GM18861 (cell line): Measurements from ENCODE around the gene OSBPL7.

Experiments used
- ATAC-seq: cut with Tn5 transposase; IDR thresholded peaks from one replicate; pipeline ENCODE4 v1.9.1; 2021; ENCODE audit not compliant: unreplicated experiment

The OSBPL7 gene

DNA sequence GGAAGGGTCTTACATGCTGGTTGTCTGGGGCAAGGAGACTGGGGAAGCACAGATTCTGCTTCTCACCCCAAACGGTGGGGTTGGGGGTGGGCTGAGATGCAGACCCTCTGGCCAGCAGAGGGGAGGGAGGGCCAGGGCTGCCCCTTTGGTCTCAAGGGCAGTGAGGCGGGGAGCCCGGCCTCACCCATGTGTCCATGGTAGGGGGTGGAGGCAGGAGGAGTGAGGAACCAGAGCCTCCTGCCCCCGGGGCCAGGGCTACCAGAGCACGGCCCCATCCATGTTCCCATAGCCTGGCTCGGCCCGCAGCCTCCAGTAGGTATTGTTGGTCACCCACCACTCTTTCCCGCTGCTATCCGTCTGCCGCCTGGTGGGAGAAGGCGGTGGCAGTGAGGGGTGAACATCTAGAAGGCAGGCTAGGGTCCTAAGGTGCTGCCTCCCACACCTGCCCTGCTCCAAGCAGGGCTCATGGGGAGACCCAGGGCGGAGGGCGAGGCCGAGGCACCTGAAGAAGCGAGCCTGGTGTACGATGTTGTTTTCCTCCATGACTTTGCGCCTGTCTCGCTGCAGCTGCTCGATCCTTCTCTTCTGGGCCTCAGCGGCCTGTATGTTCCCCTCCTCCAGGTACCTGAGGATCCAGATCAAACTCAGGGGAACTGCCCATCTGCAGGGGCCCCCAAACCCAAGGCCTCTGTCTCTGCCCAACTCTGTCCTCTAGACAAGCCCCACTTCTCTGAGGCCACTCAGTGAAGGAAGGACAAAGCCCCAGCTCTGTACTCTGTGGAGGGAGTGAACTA, 13.4 kb downstream of the OSBPL7 start:
- ATAC-seq: no peak

DNA sequence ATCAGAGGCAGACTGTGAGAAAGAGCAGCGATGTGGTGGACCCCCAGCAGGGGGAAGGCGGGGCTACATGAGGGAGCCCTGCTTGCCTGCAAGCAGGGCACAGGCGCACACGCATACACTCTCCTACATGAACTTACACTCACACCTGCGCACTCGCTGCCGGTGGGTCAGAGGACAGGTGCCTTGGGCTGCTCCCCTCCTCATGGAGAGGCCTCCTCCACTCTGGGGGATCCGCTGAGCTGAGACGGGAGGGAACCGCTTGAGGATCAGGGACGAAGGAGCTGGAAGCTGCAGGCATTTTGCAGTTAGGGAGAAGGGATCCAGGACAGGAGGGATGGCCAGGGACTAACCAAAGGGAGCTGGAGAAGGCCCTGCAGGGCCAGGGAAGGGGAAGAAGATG, 14.2 kb downstream of the OSBPL7 start:
- no peak for ATAC-seq

DNA sequence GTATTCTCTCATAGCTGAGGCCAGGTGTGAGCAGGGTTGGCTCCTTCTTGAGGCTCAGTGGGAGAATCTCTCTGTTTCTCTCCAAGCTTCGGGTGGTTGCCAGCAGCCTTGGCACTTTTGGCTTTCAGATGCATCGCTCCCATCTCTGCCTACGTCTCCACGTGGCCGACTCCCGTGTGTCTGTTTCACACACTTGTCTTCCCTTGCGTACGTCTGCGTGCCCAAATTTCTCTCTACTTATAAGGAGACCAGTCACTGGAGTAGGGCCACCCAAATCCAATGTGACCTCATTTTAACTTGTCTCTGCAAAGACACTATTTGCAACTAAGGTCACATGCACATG, 14.7 kb downstream of the OSBPL7 start:
- no peak for ATAC-seq

DNA sequence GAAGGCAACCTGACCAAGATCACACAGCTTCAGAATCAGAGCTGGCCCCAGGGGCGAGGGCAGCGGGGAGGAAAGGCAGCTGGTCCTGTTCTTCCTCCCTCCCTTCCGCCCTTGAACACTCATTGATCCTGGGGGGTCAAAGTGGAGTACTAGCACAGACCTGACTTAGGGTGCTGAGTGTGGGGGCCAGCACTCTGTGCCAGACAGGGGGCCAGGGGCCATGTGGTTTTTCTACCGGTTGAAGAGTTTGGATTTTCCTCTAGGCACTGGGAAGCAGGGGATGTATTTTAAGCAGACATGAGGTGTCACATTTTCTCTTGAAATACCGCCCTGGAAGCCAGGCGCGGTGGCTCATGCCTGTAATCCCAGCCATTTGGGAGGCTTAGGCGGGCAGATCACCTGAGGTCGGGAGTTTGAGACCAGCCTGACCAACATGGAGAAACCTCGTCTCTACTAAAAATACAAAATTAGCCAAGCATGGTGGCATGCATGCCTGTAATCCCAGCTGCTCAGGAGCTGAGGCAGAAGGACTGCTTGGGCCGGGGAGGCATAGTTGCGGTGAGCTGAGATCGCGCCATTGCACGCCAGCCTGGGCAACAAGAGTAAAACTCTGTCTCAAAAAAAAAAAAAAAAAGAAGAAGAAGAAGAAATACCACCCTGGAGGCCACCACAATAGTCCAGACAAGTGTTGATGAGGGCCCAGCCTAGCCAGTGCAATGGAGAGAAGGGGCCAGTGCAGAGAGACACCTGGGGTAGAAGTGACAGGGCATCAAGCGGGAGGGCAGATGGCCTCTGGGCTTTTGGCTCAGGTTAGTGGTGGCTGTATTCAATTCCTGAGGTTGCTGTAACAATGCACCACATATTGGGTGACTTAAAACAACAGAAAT, 15.3 kb downstream of the OSBPL7 start:
- ATAC-seq: no peak

DNA sequence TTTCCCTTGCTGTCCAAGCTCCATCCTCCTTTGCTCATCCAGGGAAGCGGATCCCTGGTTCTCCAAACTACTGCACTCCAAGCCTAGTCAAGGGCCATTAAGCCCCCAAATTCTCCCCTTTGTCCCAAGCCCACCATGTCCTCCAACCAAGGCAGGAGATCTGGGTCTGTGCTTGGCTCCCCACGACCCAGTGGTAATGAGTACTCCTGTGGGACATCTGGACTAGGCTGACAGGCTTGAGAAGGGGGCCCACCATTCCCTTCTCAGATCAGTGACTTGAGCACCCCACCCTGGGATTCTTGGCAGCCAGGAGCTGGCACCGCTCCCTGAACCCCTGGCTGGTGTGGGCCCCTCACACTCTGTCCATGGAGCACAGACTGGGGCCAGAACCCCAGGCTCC, 17.1 kb downstream of the OSBPL7 start:
- ATAC-seq: no peak

DNA sequence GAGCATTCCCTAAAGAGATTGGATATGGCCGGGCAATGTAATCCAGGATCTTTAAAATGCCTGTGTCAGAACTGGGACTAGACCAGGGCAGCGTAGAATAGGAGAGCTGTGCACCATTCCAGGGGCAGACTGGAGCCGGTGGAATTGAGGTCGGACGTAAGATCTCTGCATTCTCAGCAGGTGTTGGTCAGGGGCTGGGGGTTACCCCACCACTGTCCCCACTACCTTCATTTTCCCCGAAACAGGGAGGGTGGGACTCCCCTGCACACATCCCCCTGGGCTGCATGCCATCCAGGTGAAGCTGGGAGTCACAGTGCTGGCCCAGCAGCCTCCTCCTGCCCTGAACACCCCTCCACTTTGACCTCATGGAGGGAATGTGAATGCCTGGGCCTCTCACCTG, 17.8 kb downstream of the OSBPL7 start:
- ATAC-seq: no peak

DNA sequence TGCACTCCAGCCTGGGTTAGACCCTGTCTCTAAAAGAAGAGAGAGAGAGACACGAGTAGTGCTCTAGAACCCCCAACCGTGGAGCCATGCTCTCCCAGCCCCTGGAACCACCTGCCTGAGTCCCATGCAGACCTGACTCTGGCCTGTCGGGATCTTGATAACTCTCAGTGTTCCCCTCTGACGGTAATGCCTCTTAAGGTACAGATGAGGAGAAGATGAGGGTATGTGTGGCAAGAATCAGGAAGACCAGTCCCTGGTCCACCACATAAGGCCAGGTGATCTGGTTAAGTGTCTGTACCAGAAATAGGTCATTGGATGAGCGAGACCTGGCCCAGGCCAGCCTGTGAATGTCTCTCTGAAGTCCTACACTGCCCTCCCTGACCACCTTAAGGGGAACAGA, 18.4 kb downstream of the OSBPL7 start:
- ATAC-seq: no peak

DNA sequence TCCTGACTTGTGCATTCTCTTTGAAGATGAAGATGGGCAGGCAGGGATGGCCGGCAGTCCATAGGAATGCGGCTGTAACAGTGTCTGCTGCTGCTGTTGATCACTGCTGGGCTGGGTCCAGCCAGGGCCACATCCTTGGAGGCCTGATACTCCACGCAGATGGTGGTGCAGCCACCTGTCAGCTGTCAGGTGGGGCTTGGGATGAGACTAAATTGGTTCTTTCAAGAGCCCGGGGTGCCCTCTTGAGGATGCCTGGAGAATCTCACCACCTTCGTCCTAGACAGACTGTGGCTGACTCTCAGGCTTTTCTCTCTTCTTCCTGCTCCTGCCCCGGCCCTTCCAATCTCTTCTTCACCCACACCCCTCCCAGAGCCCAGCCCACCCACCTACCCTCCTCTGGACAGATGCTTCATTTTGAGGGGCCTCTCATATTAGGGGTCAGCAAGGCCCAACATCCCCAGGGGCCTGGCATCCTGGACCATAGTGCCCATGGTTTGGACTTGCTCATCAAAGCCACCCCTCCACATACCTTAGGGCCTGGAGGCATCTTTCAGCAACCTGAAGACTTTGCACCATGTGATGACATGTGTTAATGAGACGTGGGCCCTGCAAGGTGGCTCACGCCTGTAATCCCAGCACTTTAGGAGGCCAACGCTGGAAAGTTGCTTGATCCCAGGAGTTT, 19.1 kb downstream of the OSBPL7 start:
- ATAC-seq: no peak

DNA sequence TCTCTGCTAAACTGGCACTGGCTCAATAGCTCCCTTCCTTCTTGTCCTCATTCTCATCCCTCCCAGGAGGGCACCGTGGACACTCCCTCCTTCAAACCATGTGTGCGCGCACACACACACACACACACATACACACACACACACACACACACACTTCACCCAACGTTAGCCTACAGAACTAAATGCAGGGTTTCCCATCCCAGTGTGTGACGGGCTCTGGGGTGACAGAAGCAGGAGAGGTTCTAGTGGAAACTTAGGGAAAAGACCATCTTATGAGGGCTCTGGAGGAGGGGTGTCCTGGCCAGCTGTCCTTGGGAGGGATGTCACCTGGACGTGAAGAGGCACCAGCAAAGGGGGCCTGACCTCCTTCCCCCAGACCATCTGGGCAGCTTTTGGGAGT, 19.7 kb downstream of the OSBPL7 start:
- ATAC-seq: no peak

DNA sequence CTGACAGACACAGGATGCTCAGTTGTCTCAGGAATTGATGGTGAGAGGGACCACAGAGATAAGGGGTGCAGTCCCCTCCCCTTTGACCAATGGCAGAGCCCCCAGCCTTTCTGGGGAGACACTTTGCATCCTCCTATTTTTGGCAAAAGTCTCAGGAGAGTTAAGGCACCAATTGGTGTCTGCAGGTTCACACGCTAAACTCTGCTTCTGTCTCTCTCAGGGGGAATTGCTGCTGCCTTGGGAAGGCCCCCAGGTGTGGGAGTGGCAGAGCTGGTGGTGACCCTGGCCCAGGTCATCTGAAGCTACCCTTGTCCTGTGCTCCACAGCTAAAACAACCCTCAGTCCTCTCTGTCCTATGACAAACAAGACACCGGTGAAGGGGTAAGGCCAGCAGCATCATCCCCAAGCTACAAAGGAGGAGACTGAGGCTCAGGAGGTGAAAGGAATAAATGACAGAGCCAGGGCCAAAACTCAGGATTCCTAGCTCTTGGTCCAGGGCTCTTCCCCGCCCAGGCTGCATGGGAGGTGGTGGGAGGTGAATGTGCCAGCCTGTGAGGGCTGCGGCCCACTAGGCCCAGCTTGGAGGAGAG, 20.3 kb downstream of the OSBPL7 start:
- ATAC-seq: no peak

DNA sequence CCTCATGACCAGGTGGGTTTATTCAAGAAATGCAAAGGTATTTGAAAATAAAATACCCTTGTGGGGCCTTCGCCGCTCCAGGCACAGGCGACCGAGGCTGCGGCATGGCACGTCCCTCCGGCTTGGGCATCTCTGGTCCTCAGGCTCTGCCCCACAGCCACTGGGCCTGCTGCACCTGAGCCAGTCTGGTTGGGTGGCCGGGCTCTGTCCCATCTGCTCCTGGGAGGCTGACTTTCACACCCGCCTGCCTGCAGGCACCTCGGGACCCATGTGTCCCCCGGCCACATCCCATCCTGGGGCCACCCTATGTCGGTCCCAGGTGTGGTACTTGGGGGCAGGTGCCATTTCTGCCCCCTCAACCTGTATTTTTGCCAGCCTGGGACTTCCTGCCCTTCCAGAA, 20.9 kb downstream of the OSBPL7 start:
- no peak for ATAC-seq

DNA sequence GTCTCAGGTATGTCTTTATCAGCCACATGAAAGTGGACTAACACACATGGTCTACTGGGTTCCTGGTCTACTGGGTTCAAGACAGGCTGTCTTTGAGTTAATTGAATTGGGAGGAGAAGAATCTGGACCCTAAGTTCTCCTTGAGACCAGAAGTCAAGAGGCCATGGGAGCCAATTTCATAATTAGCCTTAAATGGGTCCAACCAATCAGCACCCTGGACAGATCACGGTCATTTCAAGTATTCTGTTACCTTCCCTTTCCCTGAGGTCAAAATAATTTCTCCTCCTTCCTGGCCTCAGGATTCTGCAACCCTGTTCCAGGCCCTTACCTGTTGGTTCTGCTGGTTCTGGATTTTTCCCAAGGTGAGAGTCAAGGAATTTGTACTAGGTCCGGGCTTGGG, 23.8 kb downstream of the OSBPL7 start:
- ATAC-seq: no peak

DNA sequence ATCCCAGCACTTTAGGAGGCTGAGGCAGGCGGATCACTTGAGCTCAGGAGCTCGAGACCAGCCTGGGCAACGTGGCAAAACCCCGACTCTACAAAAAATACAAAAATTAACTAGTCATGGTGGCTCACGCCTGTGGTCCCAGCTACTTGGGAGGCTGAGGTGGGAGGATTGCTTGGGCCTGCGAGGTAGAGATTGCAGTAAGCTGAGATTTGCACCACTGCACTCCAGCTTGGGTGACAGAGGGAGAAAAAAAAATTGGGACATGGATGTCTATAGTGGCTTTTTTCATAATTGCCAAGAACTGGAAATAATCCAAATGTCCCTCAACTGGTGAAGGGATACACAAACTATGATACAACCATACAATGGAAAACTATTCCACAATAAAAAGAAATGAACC, 28.6 kb downstream of the OSBPL7 start:
- ATAC-seq: no peak

DNA sequence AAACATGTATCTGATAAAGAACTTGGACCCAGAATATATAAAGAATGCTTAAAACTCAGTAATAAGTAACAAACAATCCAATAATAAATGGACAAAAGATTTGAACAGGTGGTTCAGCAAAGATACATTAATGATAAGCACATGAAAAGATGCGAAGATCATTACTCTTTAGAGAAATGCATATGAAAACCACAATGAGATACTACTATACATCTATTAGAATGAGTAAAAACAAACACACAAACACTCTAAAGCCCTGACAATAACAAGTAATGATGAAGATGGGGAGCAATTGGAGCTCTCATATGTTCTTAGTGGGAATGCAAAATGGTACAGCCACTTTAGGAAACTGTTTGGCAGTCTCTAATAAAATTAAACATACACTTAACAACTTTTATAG, 29.1 kb downstream of the OSBPL7 start:
- no peak for ATAC-seq

DNA sequence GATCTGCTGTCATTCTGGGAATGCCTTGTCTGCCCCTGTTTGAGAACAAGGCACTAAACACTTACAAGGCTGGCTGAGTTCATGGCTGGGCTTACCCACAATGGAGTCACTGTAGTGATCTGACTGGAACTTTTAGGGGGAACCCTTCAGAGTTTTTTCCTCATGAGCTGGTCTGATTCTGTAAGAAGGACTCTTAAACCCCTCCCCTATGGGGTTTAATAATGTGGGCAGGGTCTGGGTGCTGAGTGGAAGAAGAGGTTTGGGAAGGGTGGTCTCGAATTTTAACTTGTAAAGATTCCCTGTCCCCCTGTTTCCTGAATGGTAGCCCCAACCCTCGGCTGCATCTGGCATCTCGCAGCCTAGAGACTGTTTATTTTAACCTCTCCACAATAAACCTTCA, 30.6 kb downstream of the OSBPL7 start:
- ATAC-seq: no peak

DNA sequence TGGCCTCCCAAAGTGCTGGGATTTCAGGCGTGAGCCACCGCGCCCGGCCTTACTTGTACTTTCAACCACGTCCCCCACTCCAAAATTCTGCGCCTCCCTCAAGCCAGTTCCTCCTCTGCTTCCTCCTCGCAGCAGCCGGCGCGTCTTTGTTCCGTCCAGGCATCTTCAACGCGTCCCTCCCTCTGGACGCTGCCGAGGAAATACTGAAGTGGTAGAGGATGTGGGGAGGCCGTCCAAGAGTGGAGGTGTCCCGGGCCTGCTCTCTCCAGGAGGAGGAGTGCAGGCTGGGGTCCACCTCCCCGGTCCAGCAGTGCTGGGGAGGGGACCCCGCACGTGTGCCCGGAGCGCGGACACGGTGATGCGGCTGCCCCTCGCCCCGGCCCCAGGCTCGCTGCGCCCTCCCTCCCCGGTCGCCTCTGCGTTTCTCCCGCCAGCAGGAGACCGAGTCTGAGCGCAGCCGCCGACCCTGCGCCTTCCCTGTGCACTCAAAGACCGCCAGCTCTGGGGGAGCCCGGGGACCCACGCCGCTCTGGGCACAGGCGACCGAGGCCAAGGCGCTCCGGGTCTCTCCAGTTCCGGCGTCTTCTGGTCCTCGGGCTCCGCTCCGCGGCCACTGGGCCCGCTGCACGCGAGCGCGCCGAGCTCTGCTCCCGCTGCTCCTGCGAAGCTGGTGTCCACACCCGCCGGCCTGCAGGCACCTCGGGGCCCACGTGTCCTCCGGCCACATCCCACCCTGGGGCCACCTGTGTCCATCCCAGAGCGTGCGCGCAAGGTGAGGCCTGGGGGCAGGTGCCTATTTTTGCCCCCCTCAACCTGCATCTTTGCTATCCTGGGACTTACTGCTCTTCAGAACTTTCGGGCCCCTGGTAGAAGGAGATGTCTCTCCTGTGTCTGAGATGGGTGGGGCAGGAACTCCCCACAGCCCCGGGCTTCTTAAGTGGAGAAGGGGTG, 31.7 kb downstream of the OSBPL7 start:
- ATAC-seq: no peak

DNA sequence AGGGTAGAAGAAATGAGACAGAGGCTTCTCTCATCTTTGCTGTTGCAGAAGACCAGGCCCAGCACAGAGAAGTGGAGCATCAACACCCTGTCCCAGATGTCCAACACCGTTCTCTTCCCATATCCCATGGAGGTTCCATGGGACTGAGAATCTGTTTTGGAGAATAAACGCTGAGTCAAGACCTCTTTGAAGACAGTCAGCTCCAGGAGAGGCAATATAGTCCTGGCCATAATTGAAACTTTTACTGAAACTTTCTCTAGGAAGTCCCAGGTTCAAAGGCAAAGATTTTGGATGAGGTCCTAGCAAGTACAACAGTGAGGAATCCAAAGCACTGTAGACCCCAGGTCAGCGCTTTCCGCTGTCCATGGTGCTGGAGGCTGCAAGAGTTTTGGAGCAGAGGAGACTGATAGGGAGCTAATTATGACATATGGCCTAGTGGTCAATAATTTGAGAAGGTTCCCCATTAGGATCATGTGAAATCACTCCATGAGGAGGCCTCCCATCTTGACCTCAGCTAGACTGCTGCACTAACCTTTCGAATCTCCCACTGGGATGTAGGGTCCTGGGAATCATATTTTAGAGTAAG, 36.0 kb downstream of the OSBPL7 start:
- no peak for ATAC-seq

DNA sequence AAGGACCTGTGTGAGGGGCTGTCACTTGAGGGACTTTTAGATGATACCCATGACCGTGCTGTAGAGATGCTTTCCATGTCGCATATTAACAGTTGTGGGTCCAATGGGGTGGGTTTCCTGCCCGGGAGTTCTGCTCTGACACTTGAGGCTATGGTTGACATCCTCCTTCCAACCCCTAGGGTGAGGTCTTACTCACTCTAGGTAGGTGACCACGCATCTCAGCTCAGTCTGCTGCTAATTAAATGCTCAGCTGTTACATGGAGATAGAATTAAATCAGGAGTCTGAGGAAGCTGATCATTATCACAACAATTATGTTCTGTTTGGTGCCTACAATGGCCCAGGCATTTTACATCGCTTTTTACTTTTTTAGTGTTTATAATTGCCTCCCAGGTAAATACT, 40.2 kb downstream of the OSBPL7 start:
- ATAC-seq: no peak

DNA sequence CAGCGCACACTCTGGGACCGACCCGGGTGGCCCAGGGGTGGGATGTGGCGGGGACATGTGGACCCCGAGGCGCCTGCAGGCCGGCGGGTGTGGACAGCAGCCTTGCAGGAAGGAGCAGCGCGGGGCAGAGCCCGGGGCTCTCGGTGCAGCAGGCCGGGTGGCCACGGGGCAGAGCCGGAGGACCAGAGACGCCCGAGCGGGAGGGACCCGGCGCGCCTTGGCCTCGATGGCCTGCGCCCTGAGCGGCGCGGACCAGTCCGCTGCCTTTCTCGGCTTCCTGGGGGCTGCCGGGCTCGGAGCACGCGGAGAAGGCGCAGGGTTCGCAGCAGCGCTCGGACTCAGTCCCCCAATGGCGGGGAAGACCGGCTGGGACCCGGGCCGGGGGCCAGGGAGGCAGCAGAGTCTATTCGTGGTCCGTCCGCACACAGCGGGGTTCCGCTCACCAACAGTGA, 43.4 kb downstream of the OSBPL7 start:
- ATAC-seq: no peak
